Ectodermal cell (in vitro differentiated cells): ENCODE measurements around the gene FGFR1OP2.

Experiments used
- H3K27ac ChIP-seq: 2 replicates; pipeline ENCODE4 v1.7.0; 2013; ENCODE audit warnings: mild to moderate bottlenecking, low read depth, low read length; ENCODE audit not compliant: insufficient read depth, poor library complexity, severe bottlenecking
- H3K27me3 ChIP-seq: 2 replicates; pipeline ENCODE4 v1.7.0; 2013; ENCODE audit warnings: mild to moderate bottlenecking, low read length; ENCODE audit not compliant: insufficient read depth, control insufficient read depth, poor library complexity, severe bottlenecking
- H3K36me3 ChIP-seq: one replicate; pipeline ENCODE4 v1.7.0; 2013; ENCODE audit warnings: low read length; ENCODE audit not compliant: control insufficient read depth, insufficient read depth
- H3K4me1 ChIP-seq: one replicate; pipeline ENCODE4 v1.7.0; 2013; ENCODE audit warnings: low read length; ENCODE audit not compliant: control insufficient read depth, insufficient read depth
- H3K4me3 ChIP-seq: 2 replicates; pipeline ENCODE4 v1.7.0; 2013; ENCODE audit warnings: low read depth, low read length, control low read depth; ENCODE audit not compliant: insufficient read depth
- H3K9me3 ChIP-seq: 2 replicates; pipeline ENCODE4 v1.7.0; 2013; ENCODE audit warnings: mild to moderate bottlenecking, low read length, moderate library complexity; ENCODE audit not compliant: control insufficient read depth
- WGBS, 2 experiments: methylation state at CpG; one replicate each; pipeline ENCODE4 v1.1.7; 2013; ENCODE audit warnings: missing lambda C conversion rate in 2 of 2; 5-methylcytosine and 5-hydroxymethylcytosine counted together

The FGFR1OP2 gene

GRCh38 chr12:26997003-26997402, 58.7 kb downstream of the FGFR1OP2 start:
- Histone ChIP-seq H3K27me3 (no peaks in the 10 kb centered on the region), H3K4me1 (no peaks in the 10 kb centered on the region), H3K4me3 (no peak overlapping the region), H3K27ac (no peak overlapping the region), H3K9me3 (no peaks in the 10 kb centered on the region), H3K36me3 (no peaks in the 10 kb centered on the region)
- 91 to 99% methylated on average over 2 of the region's 2 CpGs for WGBS, 2 experiments

- WGBS, 2 experiments = 97 to 100% methylated on average over 1 of the region's 1 CpG
- H3K36me3 ChIP-seq = no peaks in the 10 kb centered on the region
- no peak overlapping the region for H3K4me3 ChIP-seq
- H3K9me3 ChIP-seq = no peaks in the 10 kb centered on the region
- no peaks in the 10 kb centered on the region for H3K4me1 ChIP-seq
- no peaks in the 10 kb centered on the region for H3K27me3 ChIP-seq
- H3K27ac ChIP-seq = no peak overlapping the region
Observed at GRCh38 chr12:27000961-27001360, 62.7 kb downstream of the FGFR1OP2 start.

GRCh38 chr12:27001663-27002062, 63.4 kb downstream of the FGFR1OP2 start:
- Histone ChIP-seq H3K9me3 (no peaks in the 10 kb centered on the region), H3K27me3 (no peaks in the 10 kb centered on the region), H3K4me1 (no peaks in the 10 kb centered on the region), H3K27ac (no peak overlapping the region), H3K4me3 (no peak overlapping the region), H3K36me3 (no peaks in the 10 kb centered on the region)
- WGBS, 2 experiments = 96 to 99% methylated on average over 3 to 4 of the region's 5 CpGs

- H3K27me3 ChIP-seq = no peaks in the 10 kb centered on the region
- WGBS, 2 experiments = 69 to 88% methylated on average over 2 to 5 of the region's 5 CpGs
- H3K36me3 ChIP-seq = no peaks in the 10 kb centered on the region
- H3K4me3 ChIP-seq = no peak overlapping the region
- no peaks in the 10 kb centered on the region for H3K9me3 ChIP-seq
- H3K27ac ChIP-seq = no peak overlapping the region
- H3K4me1 ChIP-seq = no peaks in the 10 kb centered on the region
Observed at GRCh38 chr12:27002141-27002540, 63.9 kb downstream of the FGFR1OP2 start.

- Histone ChIP-seq H3K27me3 (no peaks in the 10 kb centered on the region), H3K36me3 (no peaks in the 10 kb centered on the region), H3K9me3 (no peaks in the 10 kb centered on the region), H3K27ac (no peak overlapping the region), H3K4me1 (no peaks in the 10 kb centered on the region), H3K4me3 (no peak overlapping the region)
- WGBS, 2 experiments = 87 to 88% methylated on average over 6 of the region's 6 CpGs
Observed at GRCh38 chr12:27003421-27004381, 65.4 kb downstream of the FGFR1OP2 start.

- no peaks in the 10 kb centered on the region for H3K36me3 ChIP-seq
- WGBS, 2 experiments = 92 to 96% methylated on average over 2 of the region's 2 CpGs
- no peak overlapping the region for H3K27ac ChIP-seq
- no peak overlapping the region for H3K4me3 ChIP-seq
- no peaks in the 10 kb centered on the region for H3K27me3 ChIP-seq
- no peaks in the 10 kb centered on the region for H3K4me1 ChIP-seq
- no peaks in the 10 kb centered on the region for H3K9me3 ChIP-seq
Observed at GRCh38 chr12:27005495-27005894, 67.2 kb downstream of the FGFR1OP2 start.

GRCh38 chr12:27006797-27007467, 68.7 kb downstream of the FGFR1OP2 start:
- no peaks in the 10 kb centered on the region for H3K4me1 ChIP-seq
- no peaks in the 10 kb centered on the region for H3K9me3 ChIP-seq
- H3K36me3 ChIP-seq = no peaks in the 10 kb centered on the region
- H3K27ac ChIP-seq = no peak overlapping the region
- 93 to 100% methylated on average over 2 of the region's 2 CpGs for WGBS, 2 experiments
- no peak overlapping the region for H3K4me3 ChIP-seq
- H3K27me3 ChIP-seq = no peaks in the 10 kb centered on the region

GRCh38 chr12:27008081-27008480, 69.8 kb downstream of the FGFR1OP2 start:
- Histone ChIP-seq H3K9me3 (no peaks in the 10 kb centered on the region), H3K27me3 (no peaks in the 10 kb centered on the region), H3K4me3 (no peak overlapping the region), H3K4me1 (peaks cover 4% of the 10 kb centered on the region), H3K27ac (no peak overlapping the region), H3K36me3 (no peaks in the 10 kb centered on the region)
- WGBS, 2 experiments = 97% methylated on average over 4 to 5 of the region's 5 CpGs

GRCh38 chr12:27009881-27010301, 71.6 kb downstream of the FGFR1OP2 start:
- 83 to 85% methylated on average over 1 of the region's 1 CpG for WGBS, 2 experiments
- H3K9me3 ChIP-seq = no peaks in the 10 kb centered on the region

GRCh38 chr12:27012239-27012981, 74.1 kb downstream of the FGFR1OP2 start:
- no peaks in the 10 kb centered on the region for H3K9me3 ChIP-seq
- H3K4me3 ChIP-seq = no peak overlapping the region
- no peaks in the 10 kb centered on the region for H3K36me3 ChIP-seq
- 89 to 90% methylated on average over 14 of the region's 14 CpGs for WGBS, 2 experiments
- H3K27me3 ChIP-seq = no peaks in the 10 kb centered on the region
- H3K27ac ChIP-seq = no peak overlapping the region
- H3K4me1 ChIP-seq = peaks cover 4% of the 10 kb centered on the region

More at GRCh38 chr12:27009881-27010301, 71.6 kb downstream of the FGFR1OP2 start:
- no peak overlapping the region for H3K4me3 ChIP-seq
- peaks cover 4% of the 10 kb centered on the region for H3K4me1 ChIP-seq
- no peaks in the 10 kb centered on the region for H3K27me3 ChIP-seq
- no peak overlapping the region for H3K27ac ChIP-seq
- no peaks in the 10 kb centered on the region for H3K36me3 ChIP-seq
